ENCODE results near the gene PITPNB.

DNA sequence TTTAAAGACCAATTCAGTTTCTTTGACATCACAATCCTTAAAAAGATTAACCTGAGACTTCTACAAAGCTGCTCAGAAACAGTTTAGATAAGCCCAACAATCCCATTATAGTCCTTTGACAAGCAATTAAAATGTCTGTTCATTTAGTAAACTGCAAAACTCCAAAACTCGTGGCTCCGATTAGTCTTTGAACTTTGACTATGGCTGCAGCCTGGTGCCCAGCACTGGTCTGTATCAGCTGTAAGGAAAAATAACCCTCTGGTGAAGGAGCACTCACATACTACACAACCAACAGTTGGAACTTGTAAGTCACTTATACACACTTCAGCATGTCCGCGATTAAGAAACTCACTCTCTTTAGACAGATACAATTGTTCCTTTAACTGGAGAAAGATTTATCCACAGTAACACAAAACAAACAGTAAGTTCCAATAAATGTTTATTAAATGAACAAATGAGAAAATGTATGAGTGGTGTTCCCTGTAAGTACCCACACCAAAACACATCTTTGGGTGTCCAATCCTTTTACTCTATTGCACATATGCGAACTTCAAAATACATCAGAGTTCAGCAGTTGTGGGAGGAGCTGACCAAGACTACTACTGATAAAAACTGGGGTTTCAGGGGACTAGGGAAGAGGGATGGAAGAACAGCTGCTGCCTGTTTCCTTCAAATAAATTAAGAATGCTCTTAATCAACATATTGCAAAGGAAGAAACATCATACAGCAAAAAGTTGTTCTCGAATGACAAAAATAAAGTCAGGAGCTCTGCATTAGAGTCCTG lies 36.4 kb downstream of the PITPNB start:
- TF ChIP-seq CTCF (optimal IDR thresholded peaks at IDR 0.05 in 1 of 3, IDR thresholded peaks at IDR 0.05 in 1 of 3, conservative IDR thresholded peaks at IDR 0.05 in 1 of 3; ENCODE audit: extremely low read depth in 1 of 3, insufficient read depth in 2 of 3, low read length in 3 of 3) (no peak), EZH2 (IDR thresholded peaks at IDR 0.05; ENCODE audit: low read length) (no peak)

Measured in keratinocyte (primary cell).